Measurements from ENCODE around the gene SLC16A9. TPM values are rescaled to one million over a fixed set of nuclear protein-coding genes. Genes with fewer than 3 reads are reported as not detected.

Gene SLC16A9
- total RNA-seq, 1 experiment from 2014 or later, result 4.1 TPM

DNA sequence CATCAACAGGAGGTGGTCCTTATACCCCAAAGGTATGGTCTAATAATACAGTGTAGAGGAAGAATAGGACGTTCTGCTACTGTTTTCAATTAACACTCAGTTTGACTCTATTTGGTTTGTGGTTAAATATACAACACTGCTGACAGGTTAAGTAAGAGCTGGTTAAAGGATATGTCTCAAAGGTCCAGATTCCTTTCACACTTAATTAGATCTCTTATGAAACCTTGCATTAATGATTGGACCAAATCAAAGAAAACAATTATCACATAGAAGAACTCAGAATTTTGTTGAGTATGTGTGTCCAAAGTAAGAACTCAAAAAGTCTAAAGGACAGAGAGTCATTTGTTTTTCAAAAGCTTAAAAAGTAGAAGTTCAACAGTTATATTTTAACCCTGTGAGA is 25.6 kb upstream of the SLC16A9 start:
- Histone ChIP-seq H2BK15ac (ENCODE audit: low read depth, low read length) (no peak overlapping the region), H2BK5ac (ENCODE audit: insufficient read length, low read length) (no peak overlapping the region), H3K79me2 (ENCODE audit: insufficient read depth, low read length) (no peaks in the 10 kb centered on the region), H2BK12ac (ENCODE audit: insufficient read length, low read depth, low read length) (no peak overlapping the region), H4K8ac (replicated peaks; ENCODE audit: insufficient read length, low read depth, low read length) (no peak overlapping the region), H3K18ac (ENCODE audit: insufficient read length, low read depth, low read length) (no peak overlapping the region), H3K9me3 (ENCODE audit: control insufficient read depth, low read depth, low read length) (no peaks in the 10 kb centered on the region), H3T11ph (ENCODE audit: low read length) (no peak overlapping the region), H2BK120ac (ENCODE audit: low read depth, low read length, poor library complexity, severe bottlenecking) (no peak overlapping the region), H3K27me3 (ENCODE audit: insufficient read depth, low read length) (no peaks in the 10 kb centered on the region), H3K27ac (ENCODE audit: insufficient read length, low read depth, low read length) (no peak overlapping the region), H4K91ac (ENCODE audit: insufficient read length, low read depth, low read length) (no peak overlapping the region), H4K5ac (ENCODE audit: insufficient read length, low read depth, low read length) (no peak overlapping the region), H3K56ac (ENCODE audit: insufficient read length, low read depth, low read length) (no peak overlapping the region), H3K4me2 (ENCODE audit: insufficient read depth, insufficient read length, low read length) (no peak overlapping the region), H3K79me1 (ENCODE audit: insufficient read depth, low read depth, low read length, poor library complexity, severe bottlenecking) (no peaks in the 10 kb centered on the region), H2AK5ac (ENCODE audit: insufficient read length, low read length) (no peak overlapping the region), H3K23me2 (ENCODE audit: insufficient read length, low read depth, low read length, poor library complexity, severe bottlenecking) (no peaks in the 10 kb centered on the region), H3K4ac (ENCODE audit: low read depth, low read length) (no peak overlapping the region), H2BK20ac (ENCODE audit: low read depth, low read length, poor library complexity, severe bottlenecking) (no peak overlapping the region), H3K9ac (ENCODE audit: extremely low read depth, insufficient read length, low read length) (no peak overlapping the region), H3K23ac (ENCODE audit: insufficient read length, low read depth, low read length) (no peak overlapping the region), H2AFZ (ENCODE audit: low read length) (no peak overlapping the region), H3K4me1 (ENCODE audit: insufficient read depth, low read length) (no peaks in the 10 kb centered on the region), H4K20me1 (ENCODE audit: control insufficient read depth, insufficient read depth, insufficient read length) (no peaks in the 10 kb centered on the region), H3K14ac (ENCODE audit: insufficient read depth, low read length) (no peak overlapping the region)
- Mint-ChIP-seq H3K27me3 (ENCODE audit: low read depth) (no peaks in the 10 kb centered on the region; the same call in 1 of the 2 replicates), H3K9me3 (peaks cover 3% of the 10 kb centered on the region in 2 experiments; a peak in 2 of 5 replicates), H3K36me3 (ENCODE audit: insufficient read depth in 1 of 3, low read depth in 3 of 3) (peaks cover 0 to 12% (median 3%) of the 10 kb centered on the region in 3 experiments; a peak in 2 of 7 replicates), H3K4me1 (peaks cover 3 to 4% of the 10 kb centered on the region in 2 experiments; a peak in 3 of 4 replicates), H3K27ac (no peak overlapping the region), H3K4me3 (no peak overlapping the region)
- WGBS (ENCODE audit: extremely low coverage, insufficient read length, low lambda C conversion rate), result no CpG with 5 or more reads among the region's 1 CpG
- DNase-seq, result no peak
- TF ChIP-seq CTCF (conservative IDR thresholded peaks at IDR 0.05), result no peak

Data from H9 (cell line).